ENCODE results near the gene CPNE5. TPM values are rescaled to one million over a fixed set of nuclear protein-coding genes. Genes with fewer than 3 reads are reported as not detected.

CPNE5 gene
- total and polyA plus RNA-seq, 4 donors, result 0.93 to 5.2 (median 3.8) TPM

GRCh38 chr6:36841756-36842155 is 2.5 kb upstream of the CPNE5 start:
- H3K27me3 ChIP-seq (ENCODE audit: control insufficient read depth in 3 of 3, insufficient read depth in 3 of 3, low read length in 2 of 3), result peaks cover 0 to 24% (median 0%) of the 10 kb centered on the region in 3 donors
- H3K36me3 ChIP-seq (ENCODE audit: control insufficient read depth in 4 of 4, insufficient read depth in 4 of 4, low read length in 4 of 4), result no peaks in the 10 kb centered on the region
- TF ChIP-seq, protein P1, sequence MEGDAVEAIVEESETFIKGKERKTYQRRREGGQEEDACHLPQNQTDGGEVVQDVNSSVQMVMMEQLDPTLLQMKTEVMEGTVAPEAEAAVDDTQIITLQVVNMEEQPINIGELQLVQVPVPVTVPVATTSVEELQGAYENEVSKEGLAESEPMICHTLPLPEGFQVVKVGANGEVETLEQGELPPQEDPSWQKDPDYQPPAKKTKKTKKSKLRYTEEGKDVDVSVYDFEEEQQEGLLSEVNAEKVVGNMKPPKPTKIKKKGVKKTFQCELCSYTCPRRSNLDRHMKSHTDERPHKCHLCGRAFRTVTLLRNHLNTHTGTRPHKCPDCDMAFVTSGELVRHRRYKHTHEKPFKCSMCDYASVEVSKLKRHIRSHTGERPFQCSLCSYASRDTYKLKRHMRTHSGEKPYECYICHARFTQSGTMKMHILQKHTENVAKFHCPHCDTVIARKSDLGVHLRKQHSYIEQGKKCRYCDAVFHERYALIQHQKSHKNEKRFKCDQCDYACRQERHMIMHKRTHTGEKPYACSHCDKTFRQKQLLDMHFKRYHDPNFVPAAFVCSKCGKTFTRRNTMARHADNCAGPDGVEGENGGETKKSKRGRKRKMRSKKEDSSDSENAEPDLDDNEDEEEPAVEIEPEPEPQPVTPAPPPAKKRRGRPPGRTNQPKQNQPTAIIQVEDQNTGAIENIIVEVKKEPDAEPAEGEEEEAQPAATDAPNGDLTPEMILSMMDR (IDR thresholded peaks at IDR 0.05; ENCODE audit: control extremely low read depth, extremely low read depth), result no peak
- ATAC-seq (ENCODE audit: insufficient read depth, low FRiP score), result no peak
- H3K4me1 ChIP-seq (ENCODE audit: control insufficient read depth in 5 of 5, insufficient read depth in 5 of 5, low read length in 5 of 5), result peaks cover 0 to 20% (median 15%) of the 10 kb centered on the region in 5 donors
- no peak overlapping the region for H3K4me3 ChIP-seq
- no peak overlapping the region for H3K9ac ChIP-seq (ENCODE audit: insufficient read depth in 1 of 2, low read length in 2 of 2)
- no peak overlapping the region for H3K27ac ChIP-seq (ENCODE audit: low read depth in 1 of 2, low read length in 1 of 2)
- WGBS, 2 donors, result 75 to 92% methylated on average over 2 of the region's 2 CpGs
- no peak for DNase-seq
- no peaks in the 10 kb centered on the region for H3K9me3 ChIP-seq (ENCODE audit: control insufficient read depth in 4 of 4, insufficient read depth in 3 of 4, low read length in 3 of 4)

DNA sequence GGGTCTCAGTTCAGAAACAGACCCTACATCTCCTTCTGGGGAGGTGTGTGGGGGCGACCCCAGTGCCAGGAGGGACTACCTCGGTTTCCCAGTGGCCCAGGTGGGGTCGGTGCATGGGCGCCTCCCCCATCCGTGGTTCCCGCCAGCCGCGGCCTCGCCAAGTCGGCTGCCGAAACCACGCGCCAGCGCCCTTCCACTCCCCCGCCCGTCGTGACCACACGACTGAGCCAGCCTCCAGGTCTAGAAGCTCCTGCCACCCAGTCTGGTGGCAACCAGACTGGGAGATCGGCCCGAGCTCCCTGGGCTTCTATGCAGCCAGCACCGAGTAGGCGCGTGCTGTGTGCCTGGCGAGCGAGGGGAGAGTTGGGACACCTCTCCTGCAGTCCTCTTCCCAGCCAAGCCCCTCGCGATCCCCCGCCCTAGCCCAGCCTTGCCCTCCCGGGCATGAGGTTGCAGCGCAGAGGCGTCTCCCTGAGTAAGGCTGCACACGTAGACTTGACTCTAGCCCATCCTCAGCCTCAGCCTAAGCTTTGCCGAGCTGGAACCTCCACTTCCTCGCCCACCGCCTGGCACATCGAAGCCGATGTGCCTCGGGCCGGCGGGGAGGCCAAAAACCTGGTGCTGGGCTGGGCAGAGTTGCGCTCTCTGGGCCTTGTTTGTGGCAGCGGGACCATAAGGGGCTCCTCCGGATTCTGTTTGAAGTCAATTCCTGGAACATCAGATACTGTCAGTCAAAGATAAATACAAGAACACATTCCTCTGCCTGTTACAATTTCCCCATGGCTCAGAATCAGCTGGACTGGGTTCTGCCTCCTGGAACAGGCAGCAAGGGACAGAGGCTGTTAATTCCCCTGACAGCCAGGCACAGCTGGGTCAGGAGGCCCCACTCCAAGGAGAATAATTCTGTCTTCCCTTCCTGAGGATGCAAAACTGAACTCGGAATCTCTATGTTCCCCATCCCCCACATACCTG is 1.5 kb upstream of the CPNE5 start:
- peaks cover 0 to 20% (median 15%) of the 10 kb centered on the region in 5 donors for H3K4me1 ChIP-seq (ENCODE audit: control insufficient read depth in 5 of 5, insufficient read depth in 5 of 5, low read length in 5 of 5)
- no peaks in the 10 kb centered on the region for H3K9me3 ChIP-seq (ENCODE audit: control insufficient read depth in 4 of 4, insufficient read depth in 3 of 4, low read length in 3 of 4)
- no peak overlapping the region for H3K9ac ChIP-seq (ENCODE audit: insufficient read depth in 1 of 2, low read length in 2 of 2)
- 11 to 12% methylated on average over 44 of the region's 44 CpGs for WGBS, 2 donors
- H3K27ac ChIP-seq (ENCODE audit: low read depth in 1 of 2, low read length in 1 of 2), result peak overlapping the region in 1 of 2 donors; percentile 21
- no peak for ATAC-seq (ENCODE audit: insufficient read depth, low FRiP score)
- TF ChIP-seq, protein P1 (IDR thresholded peaks at IDR 0.05; ENCODE audit: control extremely low read depth, extremely low read depth), result no peak
- peaks cover 0 to 24% (median 0%) of the 10 kb centered on the region in 3 donors for H3K27me3 ChIP-seq (ENCODE audit: control insufficient read depth in 3 of 3, insufficient read depth in 3 of 3, low read length in 2 of 3)
- no peak overlapping the region for H3K4me3 ChIP-seq
- DNase-seq, result peak in 2 of 3 donors; percentile 42 to 53
- no peaks in the 10 kb centered on the region for H3K36me3 ChIP-seq (ENCODE audit: control insufficient read depth in 4 of 4, insufficient read depth in 4 of 4, low read length in 4 of 4)

GRCh38 chr6:36839749-36840431 is 646 bp upstream of the CPNE5 start:
- H3K4me1 ChIP-seq (ENCODE audit: control insufficient read depth in 5 of 5, insufficient read depth in 5 of 5, low read length in 5 of 5), result peaks cover 0 to 20% (median 15%) of the 10 kb centered on the region in 5 donors
- H3K4me3 ChIP-seq, result no peak overlapping the region
- H3K36me3 ChIP-seq (ENCODE audit: control insufficient read depth in 4 of 4, insufficient read depth in 4 of 4, low read length in 4 of 4), result no peaks in the 10 kb centered on the region
- TF ChIP-seq, protein P1 (IDR thresholded peaks at IDR 0.05; ENCODE audit: control extremely low read depth, extremely low read depth), result no peak
- no peak overlapping the region for H3K9ac ChIP-seq (ENCODE audit: insufficient read depth in 1 of 2, low read length in 2 of 2)
- DNase-seq, result peak; percentile 62 to 75 (median 69)
- 2 to 3% methylated on average over 32 to 70 of the region's 70 CpGs for WGBS, 2 donors
- peak overlapping the region in 1 of 2 donors; percentile 21 for H3K27ac ChIP-seq (ENCODE audit: low read depth in 1 of 2, low read length in 1 of 2)
- no peaks in the 10 kb centered on the region for H3K9me3 ChIP-seq (ENCODE audit: control insufficient read depth in 4 of 4, insufficient read depth in 3 of 4, low read length in 3 of 4)
- H3K27me3 ChIP-seq (ENCODE audit: control insufficient read depth in 3 of 3, insufficient read depth in 3 of 3, low read length in 2 of 3), result peaks cover 0 to 27% (median 0%) of the 10 kb centered on the region in 3 donors
- ATAC-seq (ENCODE audit: insufficient read depth, low FRiP score), result peak; percentile 35

Data from lung (tissue), 12 donors.